GM12873 (cell line): ENCODE measurements around the gene FKBP5.

Source experiments
- TF ChIP-seq, protein P1 (sequence below): IDR thresholded peaks from 2 replicates; pipeline ENCODE4 v1.5.1; 2012; ENCODE audit warnings: low read depth, mild to moderate bottlenecking, moderate library complexity, low read length, control low read depth; ENCODE audit not compliant: insufficient read depth; ENCODE audit errors: missing control alignments

Gene FKBP5

DNA sequence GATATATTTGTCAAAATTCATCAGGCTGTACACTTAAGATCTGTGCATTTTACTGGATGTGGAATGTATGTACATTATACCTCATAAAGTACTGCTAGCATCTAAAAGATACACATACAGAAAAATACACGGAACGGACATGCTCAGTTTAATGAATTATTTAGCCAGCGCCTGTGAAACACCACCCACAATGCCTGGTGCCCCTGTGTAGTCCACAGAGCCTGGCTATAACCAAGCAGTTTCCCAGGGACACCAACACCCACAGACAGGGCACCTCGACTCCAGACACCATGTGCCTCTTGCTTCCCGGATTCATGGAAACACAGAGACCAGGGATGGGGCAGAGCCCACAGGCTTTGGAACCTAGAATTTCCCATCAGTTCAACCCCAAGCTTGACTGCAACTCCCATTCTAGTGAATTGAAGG, 30.7 kb upstream of the FKBP5 start:
- TF ChIP-seq, protein P1, sequence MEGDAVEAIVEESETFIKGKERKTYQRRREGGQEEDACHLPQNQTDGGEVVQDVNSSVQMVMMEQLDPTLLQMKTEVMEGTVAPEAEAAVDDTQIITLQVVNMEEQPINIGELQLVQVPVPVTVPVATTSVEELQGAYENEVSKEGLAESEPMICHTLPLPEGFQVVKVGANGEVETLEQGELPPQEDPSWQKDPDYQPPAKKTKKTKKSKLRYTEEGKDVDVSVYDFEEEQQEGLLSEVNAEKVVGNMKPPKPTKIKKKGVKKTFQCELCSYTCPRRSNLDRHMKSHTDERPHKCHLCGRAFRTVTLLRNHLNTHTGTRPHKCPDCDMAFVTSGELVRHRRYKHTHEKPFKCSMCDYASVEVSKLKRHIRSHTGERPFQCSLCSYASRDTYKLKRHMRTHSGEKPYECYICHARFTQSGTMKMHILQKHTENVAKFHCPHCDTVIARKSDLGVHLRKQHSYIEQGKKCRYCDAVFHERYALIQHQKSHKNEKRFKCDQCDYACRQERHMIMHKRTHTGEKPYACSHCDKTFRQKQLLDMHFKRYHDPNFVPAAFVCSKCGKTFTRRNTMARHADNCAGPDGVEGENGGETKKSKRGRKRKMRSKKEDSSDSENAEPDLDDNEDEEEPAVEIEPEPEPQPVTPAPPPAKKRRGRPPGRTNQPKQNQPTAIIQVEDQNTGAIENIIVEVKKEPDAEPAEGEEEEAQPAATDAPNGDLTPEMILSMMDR = no peak

DNA sequence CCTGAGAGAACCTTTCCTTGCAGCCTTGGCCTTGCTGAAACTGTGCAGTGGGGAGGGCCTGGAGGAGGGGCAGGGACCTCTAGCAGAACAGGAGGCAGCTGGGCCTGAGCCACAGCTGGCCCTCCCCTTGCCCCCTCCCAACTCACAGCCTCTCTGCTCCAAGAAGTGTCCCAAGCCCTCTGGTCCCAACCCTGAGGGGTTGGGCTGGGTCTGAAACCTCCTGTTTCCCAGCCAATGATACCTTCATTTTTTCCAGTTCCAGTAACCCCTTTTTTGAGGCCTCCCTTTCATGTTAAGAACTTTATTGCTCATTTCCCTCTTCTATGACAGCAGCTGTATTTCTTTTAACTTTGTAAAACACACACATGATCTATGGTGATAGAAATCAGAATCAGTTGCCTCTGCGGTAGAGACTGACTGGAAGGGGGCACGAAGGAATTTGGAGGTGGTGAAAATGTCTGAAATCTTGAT, 30.2 kb upstream of the FKBP5 start:
- TF ChIP-seq, protein P1 = no peak

DNA sequence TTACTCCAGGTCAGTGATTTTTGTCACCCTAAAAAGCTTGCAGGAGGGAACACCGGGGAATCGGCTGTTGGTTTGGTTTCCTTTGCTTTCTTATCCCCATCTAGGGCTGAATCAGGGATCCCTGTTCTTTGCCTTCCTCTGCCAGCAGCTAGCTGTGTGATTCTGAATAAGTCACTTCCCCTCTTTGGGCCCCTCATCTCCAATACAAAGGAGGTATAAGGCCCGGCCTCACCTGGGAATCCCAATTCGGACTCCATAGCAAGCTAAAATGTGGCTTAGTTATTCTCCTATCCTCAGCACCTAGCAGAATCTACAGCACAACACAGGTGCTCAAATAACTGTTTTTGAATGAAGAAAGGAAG, 29.6 kb upstream of the FKBP5 start:
- TF ChIP-seq, protein P1 = no peak

DNA sequence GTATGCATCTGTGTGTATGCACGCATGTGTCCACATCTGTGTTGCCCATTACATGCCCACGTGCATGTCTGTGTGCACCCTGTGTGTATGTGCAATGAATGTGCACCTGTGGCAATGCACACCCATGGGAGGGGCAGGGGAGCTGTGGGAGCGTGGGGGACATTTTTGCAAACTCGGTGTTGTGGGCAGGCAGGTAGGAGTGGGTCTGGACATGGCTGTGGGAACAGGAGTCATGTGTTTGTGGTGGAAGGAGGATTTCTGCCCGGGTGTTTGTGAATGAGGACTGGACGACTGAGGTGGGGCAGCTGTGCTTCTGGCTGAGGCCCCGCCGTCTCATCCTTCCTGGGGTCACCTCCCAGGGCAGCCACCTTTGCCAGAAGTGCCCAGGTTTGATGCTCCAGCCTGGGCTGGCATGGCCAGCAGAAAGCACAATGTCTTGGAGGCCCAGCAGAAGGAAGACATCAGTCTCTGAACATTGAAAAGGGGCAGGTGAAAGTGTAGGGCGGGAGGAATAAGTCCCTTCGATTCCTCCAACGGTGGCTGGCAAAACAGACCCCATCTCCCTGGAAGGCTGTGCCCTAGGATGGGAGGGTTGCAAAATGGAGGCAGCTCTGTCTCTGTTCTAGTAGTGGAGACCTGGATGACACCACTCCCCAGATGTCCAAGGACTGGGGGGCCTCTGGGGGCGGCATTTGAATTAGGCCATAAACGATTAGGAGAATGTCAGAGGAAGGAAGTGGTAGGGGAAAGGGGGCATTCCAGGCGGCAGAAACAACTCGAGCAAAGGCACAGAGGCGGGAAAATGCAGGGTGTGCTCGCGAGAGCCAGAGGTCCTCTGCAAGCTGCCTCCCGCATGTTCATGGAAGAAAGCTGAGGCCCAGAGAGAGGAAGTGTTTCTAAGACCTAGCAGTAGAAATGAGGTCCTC, 29.0 kb upstream of the FKBP5 start:
- TF ChIP-seq, protein P1 = no peak

DNA sequence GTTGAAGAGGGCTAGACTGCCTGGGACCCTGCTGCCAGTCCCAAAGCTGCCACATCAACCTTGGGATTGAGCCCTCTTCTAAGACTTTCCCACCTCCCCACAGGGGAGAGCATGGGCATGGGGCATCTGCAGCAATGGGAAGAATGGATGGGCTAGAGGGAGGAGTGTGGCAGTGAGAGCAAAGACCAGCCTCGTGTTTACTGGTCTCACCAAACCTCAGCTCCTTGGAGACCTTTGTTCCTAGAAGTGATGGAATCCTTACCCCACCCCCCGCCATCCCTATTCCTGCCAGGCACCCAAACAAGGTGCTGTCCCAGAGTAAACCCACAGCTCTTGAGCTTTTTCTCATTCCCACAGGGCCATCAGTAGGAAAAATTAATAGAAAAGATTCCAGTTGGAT, 28.1 kb upstream of the FKBP5 start:
- TF ChIP-seq, protein P1 = no peak

DNA sequence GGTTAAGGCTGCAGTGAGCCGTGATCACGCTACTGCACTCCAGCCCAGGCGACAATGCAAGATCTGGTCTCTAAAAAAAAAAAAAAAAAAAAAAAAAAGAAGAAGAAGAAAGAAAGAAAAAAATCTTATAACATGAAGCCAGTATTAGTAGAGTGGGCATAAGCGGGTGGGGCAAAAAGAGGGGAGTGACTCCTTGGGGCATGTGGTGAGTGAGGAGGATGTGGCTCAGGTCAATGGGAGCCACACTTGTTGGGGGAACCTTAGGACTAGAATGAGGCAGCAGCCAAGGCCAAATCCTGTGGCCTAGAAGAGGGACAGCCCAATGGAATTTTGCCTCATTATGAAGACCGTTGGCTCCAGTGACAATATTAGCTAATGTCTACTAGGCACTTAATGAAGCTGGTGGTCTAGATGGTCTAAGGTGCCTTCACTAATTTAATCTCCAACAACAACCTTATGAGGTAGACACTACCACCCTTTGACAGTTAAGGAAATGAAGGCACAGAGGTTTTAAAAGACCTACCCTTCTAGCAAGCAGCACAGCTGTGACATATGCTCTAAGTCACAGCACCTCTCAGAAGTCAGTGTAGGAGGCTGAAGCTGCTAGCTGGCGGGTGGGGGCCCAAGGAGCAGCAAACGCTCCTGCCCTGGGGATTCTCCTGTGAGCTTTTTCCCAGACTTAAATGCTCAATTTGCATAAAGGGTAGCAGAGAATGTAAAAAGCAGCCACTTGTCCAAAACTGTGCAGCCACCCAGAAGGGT, 24.5 kb upstream of the FKBP5 start:
- TF ChIP-seq, protein P1 = no peak

DNA sequence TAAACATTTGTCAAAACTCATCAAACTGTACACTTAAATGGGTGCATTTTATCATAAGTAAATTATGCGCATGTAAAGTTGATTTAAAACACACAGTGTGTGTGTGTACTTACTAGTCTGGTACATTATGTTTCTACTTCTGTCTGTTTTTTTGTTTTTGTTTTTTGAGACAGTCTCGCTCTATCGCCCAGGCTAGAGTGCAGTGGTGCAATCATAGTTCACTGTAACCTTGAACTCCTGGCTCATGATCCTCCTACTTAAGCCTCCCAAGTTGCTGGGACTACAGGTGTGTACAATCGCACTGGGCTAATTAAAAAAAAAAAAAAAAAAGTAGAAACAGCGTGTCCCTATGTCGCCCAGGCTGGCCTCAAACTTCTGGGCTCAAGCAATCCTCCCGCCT, 23.0 kb upstream of the FKBP5 start:
- TF ChIP-seq, protein P1 = no peak
